A673 (cell line): ENCODE results near the gene CENPT. TPM values are rescaled to one million over a fixed set of nuclear protein-coding genes. Genes with fewer than 3 reads are reported as not detected.

Experiments
- BruUV-seq: library from RNA; stranded (reverse); fragments of 400-500 nt; replicated peaks from 2 replicates; lab custom pipeline; 2021; lab: Mats Ljungman, UMichigan
- CTCF ChIA-PET: fragments of 300-600 bp; sonication (Branson Sonifier 250); formaldehyde crosslinking; loops from one replicate; lab custom pipeline; 2022; ENCODE audit warnings: antibody characterized with exemption; lab: Charles Lee
- POLR2A ChIA-PET: fragments of 300-600 bp; sonication (Branson Sonifier 250); formaldehyde crosslinking; loops from one replicate; lab custom pipeline; 2022; ENCODE audit warnings: antibody characterized with exemption; ENCODE audit not compliant: low non-redundant PET; lab: Charles Lee
- DNase-seq: peaks from one replicate; pipeline ENCODE4 v3.0.0-alpha.2; 2015; ENCODE audit warnings: low spot score
- H3K27ac ChIP-seq: fragments of 200-600 bp; sonication (generic); 2 replicates; pipeline ENCODE4 v1.5.1; 2016; ENCODE audit warnings: mixed run types, low read depth, mild to moderate bottlenecking, mixed read lengths, antibody characterized with exemption, low read length; ENCODE audit not compliant: poor library complexity, severe bottlenecking
- H3K27me3 ChIP-seq: fragments of 200-600 bp; sonication (generic); replicated peaks from 2 replicates; pipeline ENCODE4 v1.6.1; 2017; ENCODE audit warnings: mixed run types, low read depth, mild to moderate bottlenecking, mixed read lengths, antibody characterized with exemption, low read length; ENCODE audit not compliant: insufficient read depth, poor library complexity
- H3K36me3 ChIP-seq: fragments of 200-600 bp; sonication (generic); 2 replicates; pipeline ENCODE4 v1.6.1; 2016; ENCODE audit warnings: mixed run types, mild to moderate bottlenecking, mixed read lengths, antibody characterized with exemption, low read length; ENCODE audit not compliant: insufficient read depth, poor library complexity, severe bottlenecking
- H3K4me1 ChIP-seq: fragments of 200-600 bp; sonication (generic); 2 replicates; pipeline ENCODE4 v1.6.1; 2017; ENCODE audit warnings: mixed run types, mild to moderate bottlenecking, mixed read lengths, antibody characterized with exemption, low read length; ENCODE audit not compliant: insufficient read depth, poor library complexity, severe bottlenecking
- H3K4me3 ChIP-seq: fragments of 200-600 bp; sonication (generic); 2 replicates; pipeline ENCODE4 v1.5.1; 2016; ENCODE audit warnings: low read depth, mixed run types, mild to moderate bottlenecking, mixed read lengths, low read length; ENCODE audit not compliant: poor library complexity, severe bottlenecking
- H3K9me3 ChIP-seq: fragments of 200-600 bp; sonication (generic); 2 replicates; pipeline ENCODE4 v1.6.1; 2016; ENCODE audit warnings: mixed run types, low read depth, mild to moderate bottlenecking, mixed read lengths, antibody characterized with exemption, low read length; ENCODE audit not compliant: poor library complexity, severe bottlenecking
- CTCF ChIP-seq: fragments of 300-800, 200-600 bp; sonication (generic); conservative IDR thresholded peaks from 2 replicates; pipeline ENCODE4 v1.5.1; 2017; ENCODE audit warnings: low read depth, mild to moderate bottlenecking, antibody characterized with exemption, low read length, moderate library complexity, mixed read lengths
- EZH2 ChIP-seq: fragments of 200-600 bp; sonication (generic); IDR thresholded peaks from 2 replicates; pipeline ENCODE4 v1.6.1; 2017; ENCODE audit warnings: borderline replicate concordance, low read depth, mild to moderate bottlenecking, mixed read lengths, antibody characterized with exemption, low read length; ENCODE audit not compliant: poor library complexity, severe bottlenecking
- intact Hi-C: fragments of 100-400 bp; cut with micrococcal nuclease; formaldehyde crosslinking; loops from one replicate; pipeline ENCODE4 v1.10.0; 2022; ENCODE audit not compliant: unreplicated experiment
- total RNA-seq: library from RNA; stranded (reverse); gene quantifications from 2 replicates; pipeline ENCODE4 v1.2.3, GENCODE V29; 2021

Gene CENPT
- total RNA-seq, 1 experiment from 2014 or later = 52.9 TPM

DNA sequence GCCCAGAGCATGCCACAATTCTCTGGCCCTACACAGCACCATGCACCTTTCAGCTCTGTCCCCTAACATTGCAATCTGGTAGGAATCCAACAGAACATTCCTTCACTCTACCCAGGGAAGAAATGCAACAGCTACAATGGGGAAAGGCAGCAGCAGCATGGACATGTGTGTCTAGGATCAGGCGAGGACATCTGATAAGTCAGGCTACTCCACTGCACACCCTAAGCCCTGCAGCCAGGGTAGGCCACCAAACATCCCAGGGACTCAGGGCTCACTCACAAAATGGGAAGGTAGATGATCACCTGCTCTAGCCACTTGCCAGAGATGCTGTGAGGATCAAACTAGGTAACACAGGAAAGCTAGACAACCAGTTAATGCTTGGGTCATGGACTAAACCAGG lies 46.3 kb downstream of the CENPT start:
- intact Hi-C loops = no loop called here
- Histone ChIP-seq H3K36me3 (peaks cover 15% of the 10 kb centered on the region), H3K4me3 (no peak overlapping the region), H3K27me3 (no peaks in the 10 kb centered on the region), H3K9me3 (no peaks in the 10 kb centered on the region), H3K4me1 (peaks cover 8% of the 10 kb centered on the region), H3K27ac (peak overlapping the region; percentile 42)
- BruUV-seq = no TSS peak
- ChIA-PET POLR2A (no interaction called here), CTCF (interaction anchor here (0.8 kb wide), 1 partner anchor 15 kb away, joined by 4 read pairs; no protein-coding TSS in a partner anchor)
- no peak for TF ChIP-seq CTCF
- no peak for TF ChIP-seq EZH2
- no peak for DNase-seq

DNA sequence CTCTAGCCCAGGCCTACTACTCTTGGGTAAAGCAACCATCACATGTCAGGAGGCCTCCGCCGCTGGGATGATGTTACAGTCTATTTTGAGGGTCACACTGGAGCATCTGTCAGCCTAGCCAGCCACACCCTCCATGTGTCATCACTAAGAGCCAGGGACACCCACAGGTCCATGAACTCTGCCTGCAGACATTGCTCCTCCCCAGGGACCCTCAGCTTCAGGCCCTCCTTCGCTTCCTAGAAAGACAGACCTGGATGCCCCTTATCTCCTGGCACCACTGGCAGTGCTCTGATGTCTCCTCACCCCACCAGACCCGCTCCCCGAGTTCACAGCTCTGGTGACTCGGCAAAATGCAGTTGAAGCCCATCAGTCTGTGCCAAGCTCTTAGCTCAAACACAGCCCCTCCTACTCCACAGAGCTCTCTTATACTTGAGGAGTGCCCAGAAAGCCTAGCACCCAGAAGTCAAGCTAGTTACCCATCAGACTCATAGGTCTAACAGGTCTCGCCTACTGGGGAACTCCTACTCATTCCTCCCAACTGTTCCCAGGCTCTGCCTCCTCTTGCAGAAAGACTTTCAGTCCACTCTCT lies 47.1 kb downstream of the CENPT start:
- Histone ChIP-seq H3K27ac (peak overlapping the region; percentile 42), H3K27me3 (no peaks in the 10 kb centered on the region), H3K36me3 (peaks cover 15% of the 10 kb centered on the region), H3K4me1 (peaks cover 6% of the 10 kb centered on the region), H3K4me3 (no peak overlapping the region), H3K9me3 (no peaks in the 10 kb centered on the region)
- no peak for DNase-seq
- no TSS peak for BruUV-seq
- CTCF ChIA-PET = interaction anchor here (0.8 kb wide), 1 partner anchor 16 kb away, joined by 4 read pairs; no protein-coding TSS in a partner anchor
- POLR2A ChIA-PET = no interaction called here
- TF ChIP-seq EZH2 = no peak
- intact Hi-C loops = no loop called here

GRCh38 chr16:67796099-67796718 lies 51.3 kb downstream of the CENPT start:
- Histone ChIP-seq H3K27me3 (no peaks in the 10 kb centered on the region), H3K27ac (no peak overlapping the region), H3K36me3 (peaks cover under 1% of the 10 kb centered on the region), H3K9me3 (no peaks in the 10 kb centered on the region), H3K4me3 (no peak overlapping the region), H3K4me1 (no peaks in the 10 kb centered on the region)
- ChIA-PET POLR2A (no interaction called here), CTCF (no interaction called here)
- no peak for DNase-seq
- intact Hi-C loops = no loop called here
- TF ChIP-seq EZH2 = no peak
- TF ChIP-seq CTCF = no peak
- TSS peak; percentile 9 for BruUV-seq
